Astrocyte (in vitro differentiated cells and primary cell): ENCODE data around the gene TRIM3. TPM values are rescaled to one million over a fixed set of nuclear protein-coding genes. Genes with fewer than 3 reads are reported as not detected.

Source experiments
- DNase-seq: peaks from one replicate; pipeline ENCODE4 v3.0.0-alpha.2; 2010; ENCODE audit warnings: low read depth
- FAIRE-seq: peaks from 2 replicates; lab custom pipeline; 2011; peaks lifted over from hg19 to GRCh38; lab: Jason Lieb, UNC
- H2AFZ ChIP-seq: 2 replicates; pipeline ENCODE4 v1.6.0; 2012; ENCODE audit warnings: low read depth, low read length, inconsistent platforms
- H3K27ac ChIP-seq: 2 replicates; pipeline ENCODE4 v1.5.1; 2011; ENCODE audit warnings: low read depth, low read length, inconsistent platforms
- H3K27me3 ChIP-seq: 2 replicates; pipeline ENCODE4 v1.6.0; 2011; ENCODE audit warnings: low read length, inconsistent platforms; ENCODE audit not compliant: insufficient read depth
- H3K36me3 ChIP-seq: 2 replicates; pipeline ENCODE4 v1.5.1; 2011; ENCODE audit warnings: low read length, inconsistent platforms; ENCODE audit not compliant: insufficient read depth
- H3K4me1 ChIP-seq: 2 replicates; pipeline ENCODE4 v1.5.1; 2011; ENCODE audit warnings: low read length, inconsistent platforms; ENCODE audit not compliant: insufficient read depth
- H3K4me2 ChIP-seq: 2 replicates; pipeline ENCODE4 v1.6.0; 2012; ENCODE audit warnings: low read length, inconsistent platforms
- H3K4me3 ChIP-seq: 2 replicates; pipeline ENCODE4 v1.5.1; 2011; ENCODE audit warnings: low read depth, mild to moderate bottlenecking, low read length, inconsistent platforms; ENCODE audit not compliant: insufficient read depth
- H3K79me2 ChIP-seq: 2 replicates; pipeline ENCODE4 v1.6.0; 2012; ENCODE audit warnings: mild to moderate bottlenecking, low read length, inconsistent platforms; ENCODE audit not compliant: insufficient read depth
- H3K9ac ChIP-seq: 2 replicates; pipeline ENCODE4 v1.6.0; 2012; ENCODE audit warnings: mild to moderate bottlenecking, low read length, inconsistent platforms
- H3K9me3 ChIP-seq: 2 replicates; pipeline ENCODE4 v1.5.1; 2012; ENCODE audit warnings: low read depth, mild to moderate bottlenecking, low read length, inconsistent platforms; ENCODE audit not compliant: insufficient read depth
- H4K20me1 ChIP-seq: 2 replicates; pipeline ENCODE4 v1.6.0; 2012; ENCODE audit warnings: low read length, inconsistent platforms; ENCODE audit not compliant: insufficient read depth
- H3K27ac Mint-ChIP-seq: one replicate; pipeline ENCODE4 v1.8.0; 2021; ENCODE audit warnings: mild to moderate bottlenecking, mixed read lengths; ENCODE audit not compliant: unreplicated experiment
- H3K27me3 Mint-ChIP-seq: one replicate; pipeline ENCODE4 v1.8.0; 2021; ENCODE audit warnings: low read depth, mixed read lengths; ENCODE audit not compliant: unreplicated experiment
- H3K36me3 Mint-ChIP-seq: one replicate; pipeline ENCODE4 v1.8.0; 2021; ENCODE audit warnings: low read depth, mixed read lengths; ENCODE audit not compliant: unreplicated experiment
- H3K4me1 Mint-ChIP-seq: one replicate; pipeline ENCODE4 v1.8.0; 2021; ENCODE audit warnings: low read depth, mixed read lengths; ENCODE audit not compliant: unreplicated experiment
- H3K4me3 Mint-ChIP-seq: one replicate; pipeline ENCODE4 v1.8.0; 2021; ENCODE audit warnings: mild to moderate bottlenecking, moderate library complexity, mixed read lengths; ENCODE audit not compliant: unreplicated experiment
- H3K9me3 Mint-ChIP-seq: one replicate; pipeline ENCODE4 v1.8.0; 2021; ENCODE audit warnings: mild to moderate bottlenecking, mixed read lengths; ENCODE audit not compliant: unreplicated experiment
- EZH2 ChIP-seq: IDR thresholded peaks from 2 replicates; pipeline ENCODE4 v1.6.1; 2012; ENCODE audit warnings: mild to moderate bottlenecking, low read length, inconsistent platforms; ENCODE audit not compliant: insufficient read depth
- total RNA-seq: library from RNA; stranded (reverse); gene quantifications from 2 replicates; pipeline ENCODE4 v1.2.1, GENCODE V29; 2021
- TF ChIP-seq, protein P1 (sequence below): IDR thresholded peaks from 2 replicates; pipeline ENCODE4 v1.5.1; 2011; ENCODE audit warnings: low read depth, mild to moderate bottlenecking, inconsistent platforms, low read length, moderate library complexity; ENCODE audit not compliant: insufficient read depth

The TRIM3 gene
- total RNA-seq, 1 donor from 2014 or later = 25.4 TPM

DNA sequence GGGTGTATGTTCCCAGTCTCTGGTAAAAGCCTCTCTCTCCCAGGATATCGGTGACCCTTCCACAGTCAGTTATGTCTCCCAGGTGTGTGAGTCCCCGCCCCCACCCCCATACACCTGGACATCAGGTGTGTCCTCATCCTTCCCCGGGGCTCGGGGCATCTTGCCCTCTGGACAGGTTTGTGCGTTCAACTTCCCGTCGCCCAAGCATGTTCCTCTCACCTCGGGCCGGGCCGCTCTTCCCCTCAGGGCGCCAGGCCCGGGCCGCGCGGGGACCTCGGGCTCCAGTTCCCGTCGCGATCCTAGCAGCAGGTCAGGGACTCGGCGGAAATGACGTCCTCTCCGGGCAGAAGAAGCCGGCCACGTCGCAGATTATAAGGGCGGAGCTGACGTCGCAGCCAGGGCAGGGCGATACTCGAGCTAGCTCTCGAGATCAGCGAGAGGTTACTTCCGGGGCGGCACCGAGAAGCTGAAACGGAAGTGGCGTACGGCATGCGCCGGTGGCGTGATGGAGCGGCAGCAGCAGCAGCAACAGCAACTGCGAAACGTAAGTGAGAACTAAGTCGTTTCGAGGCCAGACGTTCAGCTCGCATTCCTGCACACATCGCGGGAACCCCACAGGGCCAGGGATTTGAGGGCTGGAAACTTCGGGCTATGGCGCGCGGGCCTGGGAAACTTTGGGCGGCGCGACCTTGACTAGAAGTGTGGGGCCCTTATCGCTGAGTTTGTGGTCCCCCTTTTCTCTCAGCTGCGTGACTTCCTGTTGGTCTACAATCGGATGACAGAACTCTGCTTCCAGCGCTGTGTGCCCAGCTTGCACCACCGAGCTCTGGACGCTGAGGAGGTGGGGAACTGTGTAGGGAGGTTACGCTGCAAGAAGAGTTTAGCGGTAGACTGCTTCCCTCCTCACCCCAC, 7.5 kb upstream of the TRIM3 start, which contains the start of the genes ARFIP2 and TIMM10B:
TSS of gene ARFIP2 (minus strand) at position 320 of the 912 bp plus-strand sequence. CDS start 910 bp downstream, outside the sequence.
TSS of gene TIMM10B (plus strand) at position 490 of the 912 bp plus-strand sequence. CDS start at position 506, 16 bp downstream.
- H3K4me1 Mint-ChIP-seq = peaks cover 26% of the 10 kb centered on the region
- peak within 1 kb of the TSS; percentile 80 for H2AFZ ChIP-seq
- peak within 1 kb of the TSS; percentile 98 for H3K27ac Mint-ChIP-seq
- DNase-seq (peak; percentile 96), FAIRE-seq (peak; percentile 59)
- H3K9ac ChIP-seq = peak within 1 kb of the TSS; percentile 99
- H3K4me3 ChIP-seq = peak within 1 kb of the TSS; percentile 90
- H3K27ac ChIP-seq = peak within 1 kb of the TSS; percentile 89
- no peaks in the 10 kb centered on the region for H3K9me3 ChIP-seq
- H3K4me1 ChIP-seq = peaks cover 16% of the 10 kb centered on the region
- H3K4me2 ChIP-seq = peak within 1 kb of the TSS; percentile 94
- no peaks in the 10 kb centered on the region for H3K9me3 Mint-ChIP-seq
- no peak for TF ChIP-seq EZH2
- TF ChIP-seq, protein P1, sequence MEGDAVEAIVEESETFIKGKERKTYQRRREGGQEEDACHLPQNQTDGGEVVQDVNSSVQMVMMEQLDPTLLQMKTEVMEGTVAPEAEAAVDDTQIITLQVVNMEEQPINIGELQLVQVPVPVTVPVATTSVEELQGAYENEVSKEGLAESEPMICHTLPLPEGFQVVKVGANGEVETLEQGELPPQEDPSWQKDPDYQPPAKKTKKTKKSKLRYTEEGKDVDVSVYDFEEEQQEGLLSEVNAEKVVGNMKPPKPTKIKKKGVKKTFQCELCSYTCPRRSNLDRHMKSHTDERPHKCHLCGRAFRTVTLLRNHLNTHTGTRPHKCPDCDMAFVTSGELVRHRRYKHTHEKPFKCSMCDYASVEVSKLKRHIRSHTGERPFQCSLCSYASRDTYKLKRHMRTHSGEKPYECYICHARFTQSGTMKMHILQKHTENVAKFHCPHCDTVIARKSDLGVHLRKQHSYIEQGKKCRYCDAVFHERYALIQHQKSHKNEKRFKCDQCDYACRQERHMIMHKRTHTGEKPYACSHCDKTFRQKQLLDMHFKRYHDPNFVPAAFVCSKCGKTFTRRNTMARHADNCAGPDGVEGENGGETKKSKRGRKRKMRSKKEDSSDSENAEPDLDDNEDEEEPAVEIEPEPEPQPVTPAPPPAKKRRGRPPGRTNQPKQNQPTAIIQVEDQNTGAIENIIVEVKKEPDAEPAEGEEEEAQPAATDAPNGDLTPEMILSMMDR = no peak
- peaks cover 53% of the 10 kb centered on the region for H3K79me2 ChIP-seq
- H4K20me1 ChIP-seq = peaks cover 36% of the 10 kb centered on the region
- H3K27me3 Mint-ChIP-seq = no peaks in the 10 kb centered on the region
- H3K36me3 ChIP-seq = peaks cover 43% of the 10 kb centered on the region
- H3K36me3 Mint-ChIP-seq = peaks cover 18% of the 10 kb centered on the region
- peak within 1 kb of the TSS; percentile 97 for H3K4me3 Mint-ChIP-seq
- H3K27me3 ChIP-seq = no peaks in the 10 kb centered on the region

DNA sequence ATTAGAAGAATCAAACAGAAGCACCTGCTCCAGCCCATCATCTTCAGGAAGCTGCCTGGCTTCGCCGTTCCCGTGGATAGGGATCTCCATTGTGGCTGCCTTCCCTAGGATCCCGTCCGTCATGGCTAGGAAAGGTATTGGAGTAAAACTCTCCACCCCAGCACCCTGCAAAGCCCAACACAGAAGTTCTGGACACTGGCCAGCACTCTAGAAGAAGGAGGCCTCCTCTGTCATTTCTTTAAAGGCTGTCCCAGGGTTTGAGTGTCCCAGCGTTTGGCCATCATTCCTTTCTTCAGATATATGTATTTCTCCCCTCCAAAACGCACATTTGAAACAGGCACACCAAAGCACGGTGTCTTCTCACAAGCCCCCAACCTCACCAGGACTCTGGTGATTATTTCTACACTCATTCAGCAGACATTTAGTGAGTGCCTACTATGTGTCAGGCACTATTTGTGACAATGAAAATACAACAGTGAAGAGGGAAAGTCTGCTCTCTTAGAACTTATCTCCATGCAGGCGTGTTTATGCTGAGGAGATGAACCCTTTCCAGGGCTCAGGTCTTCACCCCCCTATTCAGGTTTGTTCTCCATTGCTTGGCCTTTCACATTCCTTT, 6.7 kb upstream of the TRIM3 start:
- Histone ChIP-seq H3K9ac (peak overlapping the region; percentile 99), H4K20me1 (peaks cover 31% of the 10 kb centered on the region), H3K27me3 (no peaks in the 10 kb centered on the region), H3K9me3 (no peaks in the 10 kb centered on the region), H3K4me1 (peaks cover 16% of the 10 kb centered on the region), H3K36me3 (peaks cover 36% of the 10 kb centered on the region), H3K4me2 (peak overlapping the region; percentile 94), H2AFZ (no peak overlapping the region), H3K4me3 (peak overlapping the region; percentile 90), H3K27ac (peak overlapping the region; percentile 89), H3K79me2 (peaks cover 53% of the 10 kb centered on the region)
- H3K27ac Mint-ChIP-seq = peak overlapping the region; percentile 98
- no peaks in the 10 kb centered on the region for H3K9me3 Mint-ChIP-seq
- TF ChIP-seq, protein P1 = no peak
- no peak for TF ChIP-seq EZH2
- DNase-seq (no peak), FAIRE-seq (no peak)
- H3K36me3 Mint-ChIP-seq = peaks cover 18% of the 10 kb centered on the region
- peak overlapping the region; percentile 97 for H3K4me3 Mint-ChIP-seq
- H3K4me1 Mint-ChIP-seq = peaks cover 26% of the 10 kb centered on the region
- H3K27me3 Mint-ChIP-seq = no peaks in the 10 kb centered on the region
